DMS 273 (cell line): ENCODE results near the gene ATP5PB.

Source experiments
- DNase-seq: peaks from one replicate; lab custom pipeline; 2025; ENCODE audit not compliant: unreplicated experiment; lab: John Stamatoyannopoulos, UW

ATP5PB gene

GRCh38 chr1:111506561-111506960 lies 57.3 kb downstream of the ATP5PB start:
- no peak for DNase-seq

GRCh38 chr1:111507411-111508201 lies 58.3 kb downstream of the ATP5PB start:
- peak; percentile 57 for DNase-seq

GRCh38 chr1:111509997-111510375 lies 60.7 kb downstream of the ATP5PB start:
- no peak for DNase-seq

- DNase-seq, result no peak
Measured at GRCh38 chr1:111511370-111511769, 62.1 kb downstream of the ATP5PB start.
